GM12801 (cell line): Measurements from ENCODE around the gene TTC24.

Experiments
- TF ChIP-seq, protein P1 (sequence below): IDR thresholded peaks from one replicate; pipeline ENCODE4 v1.5.1; 2011; ENCODE audit warnings: control low read depth; ENCODE audit not compliant: insufficient read length; ENCODE audit errors: extremely low read depth

The TTC24 gene

DNA sequence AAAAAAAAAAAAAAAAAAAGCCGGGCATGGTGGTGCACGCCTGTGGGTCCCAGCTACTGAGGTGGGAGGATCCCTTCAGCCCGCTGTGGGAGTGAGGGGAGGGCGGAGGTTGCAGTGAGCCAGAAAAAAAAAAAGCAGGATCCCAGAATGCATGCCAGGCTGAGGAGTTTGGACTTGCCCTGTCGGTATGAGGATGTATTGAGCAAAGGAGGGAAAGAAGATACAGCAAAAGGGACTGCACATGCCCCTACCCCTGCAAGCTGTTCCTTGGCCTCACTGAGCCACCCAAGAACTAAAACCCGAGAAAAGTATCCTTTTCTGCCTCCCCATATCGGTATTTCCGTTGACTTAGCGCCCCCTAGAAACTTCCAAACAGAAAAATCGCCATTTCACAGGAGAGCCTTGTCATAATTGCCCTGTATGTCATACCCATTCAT lies 23.1 kb downstream of the TTC24 start:
- TF ChIP-seq, protein P1, sequence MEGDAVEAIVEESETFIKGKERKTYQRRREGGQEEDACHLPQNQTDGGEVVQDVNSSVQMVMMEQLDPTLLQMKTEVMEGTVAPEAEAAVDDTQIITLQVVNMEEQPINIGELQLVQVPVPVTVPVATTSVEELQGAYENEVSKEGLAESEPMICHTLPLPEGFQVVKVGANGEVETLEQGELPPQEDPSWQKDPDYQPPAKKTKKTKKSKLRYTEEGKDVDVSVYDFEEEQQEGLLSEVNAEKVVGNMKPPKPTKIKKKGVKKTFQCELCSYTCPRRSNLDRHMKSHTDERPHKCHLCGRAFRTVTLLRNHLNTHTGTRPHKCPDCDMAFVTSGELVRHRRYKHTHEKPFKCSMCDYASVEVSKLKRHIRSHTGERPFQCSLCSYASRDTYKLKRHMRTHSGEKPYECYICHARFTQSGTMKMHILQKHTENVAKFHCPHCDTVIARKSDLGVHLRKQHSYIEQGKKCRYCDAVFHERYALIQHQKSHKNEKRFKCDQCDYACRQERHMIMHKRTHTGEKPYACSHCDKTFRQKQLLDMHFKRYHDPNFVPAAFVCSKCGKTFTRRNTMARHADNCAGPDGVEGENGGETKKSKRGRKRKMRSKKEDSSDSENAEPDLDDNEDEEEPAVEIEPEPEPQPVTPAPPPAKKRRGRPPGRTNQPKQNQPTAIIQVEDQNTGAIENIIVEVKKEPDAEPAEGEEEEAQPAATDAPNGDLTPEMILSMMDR, result no peak

DNA sequence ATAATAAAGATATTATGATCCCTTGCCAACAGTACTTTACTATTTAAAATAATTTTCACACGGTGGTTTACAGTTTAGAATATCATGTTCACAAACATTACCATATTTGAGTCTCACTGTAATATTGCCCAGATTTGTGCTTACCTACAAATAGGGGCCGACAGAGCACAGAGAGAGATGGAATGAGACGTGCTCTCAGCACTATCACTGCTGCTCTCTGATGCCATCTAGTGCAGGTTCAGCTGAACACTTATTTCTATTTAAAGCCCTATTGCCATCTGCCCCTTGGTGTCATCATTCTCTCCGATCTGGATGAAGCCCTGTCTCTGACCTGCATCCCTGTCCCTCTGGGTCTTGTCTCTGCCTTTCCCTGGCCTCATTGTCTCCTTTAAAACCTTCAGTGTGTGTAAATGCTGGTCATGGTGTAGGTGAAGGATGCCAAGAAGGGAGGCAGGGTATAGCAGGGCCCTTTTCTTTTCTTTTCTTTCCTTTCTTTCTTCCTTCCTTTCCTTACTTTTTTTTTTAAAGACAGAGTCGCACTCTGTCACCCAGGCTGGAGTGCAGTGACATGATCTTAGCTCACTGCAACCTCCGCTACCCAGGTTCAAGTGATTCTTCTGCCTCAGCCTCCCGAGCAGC lies 28.6 kb downstream of the TTC24 start:
- TF ChIP-seq, protein P1, result peak; percentile 69

DNA sequence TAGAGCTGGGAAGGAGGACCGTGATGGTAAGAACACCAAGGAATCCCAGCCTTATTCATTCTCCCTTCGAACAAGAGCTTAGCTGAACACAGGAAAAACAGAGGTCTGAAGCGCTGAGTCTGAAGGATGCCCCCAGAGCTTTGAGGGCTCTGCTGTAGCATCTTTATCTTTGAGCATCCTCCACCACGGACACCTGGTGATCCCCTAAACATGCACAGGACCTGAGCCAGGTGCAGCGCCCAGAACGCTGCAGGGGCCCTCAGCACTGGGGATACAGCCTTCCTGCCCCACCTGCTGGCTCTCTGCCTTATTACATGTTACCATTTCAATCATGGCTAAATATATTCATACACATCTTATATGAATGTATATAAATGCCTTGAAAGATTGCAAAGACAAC lies 29.5 kb downstream of the TTC24 start:
- TF ChIP-seq, protein P1, result no peak

DNA sequence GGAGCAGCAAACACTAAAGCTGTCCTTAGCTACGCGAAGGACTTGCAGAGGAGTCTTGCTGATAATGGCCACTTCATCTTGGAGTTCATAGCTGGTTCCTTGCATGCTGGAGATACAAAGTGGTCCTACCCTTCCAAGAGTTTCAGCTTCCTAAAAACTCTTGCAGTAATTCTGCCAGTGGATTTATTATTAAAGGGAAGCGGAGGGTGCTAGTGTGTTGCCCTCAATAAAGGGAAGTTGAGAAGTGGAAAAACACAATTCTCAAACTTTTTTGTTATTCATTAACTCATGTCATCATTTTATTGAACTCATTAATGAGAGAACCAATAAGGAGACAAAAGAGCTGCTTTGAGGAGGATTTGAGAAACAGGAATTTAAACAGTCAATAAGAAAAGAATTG lies 33.1 kb downstream of the TTC24 start:
- TF ChIP-seq, protein P1, result no peak

DNA sequence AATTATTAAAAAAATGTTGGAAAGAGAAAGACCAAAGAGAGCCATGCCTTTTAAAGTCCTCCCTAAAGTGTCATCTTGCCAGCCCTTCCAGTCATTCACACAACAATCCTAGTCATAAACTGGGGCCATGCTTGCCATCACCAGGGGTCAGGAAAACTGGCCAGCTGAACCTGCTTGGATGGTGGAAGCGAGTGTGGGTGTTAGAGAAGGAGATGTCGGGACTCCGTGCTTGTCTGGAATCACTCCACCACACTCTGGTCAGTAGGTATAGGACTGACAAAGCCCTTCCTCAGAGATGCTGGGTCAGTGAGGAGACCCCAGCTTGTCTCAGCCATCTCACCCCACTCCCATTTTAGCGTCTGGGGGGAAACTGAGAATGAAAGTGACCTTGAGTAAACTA lies 36.4 kb downstream of the TTC24 start:
- TF ChIP-seq, protein P1, result no peak

DNA sequence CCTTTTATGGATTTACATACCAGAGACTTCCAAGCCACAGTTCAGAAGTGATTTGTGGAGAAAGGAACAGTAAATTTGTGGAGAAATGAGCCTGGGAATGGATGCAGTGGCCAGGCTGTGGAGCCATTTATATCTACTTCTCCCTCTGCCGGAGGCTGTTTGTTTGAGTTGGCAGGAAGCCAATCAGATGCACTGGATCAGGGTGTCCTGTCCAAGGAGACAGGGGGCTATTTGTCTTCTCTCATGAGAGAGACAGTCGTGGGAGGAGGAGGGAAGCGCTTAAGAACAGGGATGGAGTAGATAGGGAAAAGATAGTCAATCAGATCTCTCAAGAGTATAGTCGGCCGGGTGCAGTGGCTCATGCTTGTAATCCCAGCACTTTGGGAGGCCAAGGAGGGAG lies 36.9 kb downstream of the TTC24 start:
- TF ChIP-seq, protein P1, result no peak

DNA sequence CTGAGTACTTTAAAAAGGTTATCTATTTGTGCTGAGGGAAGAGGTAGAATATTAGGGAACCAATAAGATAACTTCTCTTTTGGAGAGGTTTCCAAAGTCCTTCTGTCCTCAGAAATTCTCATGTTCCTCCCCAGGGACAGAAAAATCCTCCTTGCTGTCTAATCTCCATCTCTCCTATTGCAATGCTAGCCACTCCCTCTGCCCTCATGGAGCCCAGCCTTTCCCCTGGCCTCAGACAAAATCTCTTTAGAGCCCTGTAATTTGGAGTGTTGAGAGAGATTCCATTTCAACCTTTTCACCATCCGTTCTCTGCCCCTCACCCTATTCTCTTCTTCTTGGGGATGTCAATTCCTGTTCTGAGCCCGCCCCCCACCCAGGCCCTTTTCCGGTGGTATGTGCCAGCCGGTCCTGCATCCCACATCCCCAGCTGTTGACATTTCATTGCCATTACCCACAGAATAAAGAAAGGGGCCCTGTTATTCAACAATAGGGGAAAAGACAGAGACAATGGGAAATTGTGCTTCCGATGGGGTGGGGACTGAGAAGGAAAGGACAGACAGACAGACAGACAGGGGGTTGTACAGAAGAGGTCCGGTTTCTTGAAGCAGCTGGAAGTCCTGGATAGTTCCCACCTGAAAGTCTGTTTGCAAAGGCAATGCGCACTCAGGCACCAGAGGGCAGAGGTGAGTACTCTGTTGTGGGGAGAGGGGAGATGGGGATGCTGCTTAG lies 39.5 kb downstream of the TTC24 start, which contains the start of gene HAPLN2:
Gene HAPLN2 (plus strand): TSS at position 563 of the 729 bp plus-strand sequence. CDS start 4,076 bp downstream, outside the sequence.
- TF ChIP-seq, protein P1, result no peak
